NCI-H82 (cell line): ENCODE results near the gene CPT1A.
"Not testable (repeated sequence)": the region's sequence is repeated elsewhere in the genome, so short reads cannot be mapped to it uniquely, and the experiment has no call there.

Experiments
- DNase-seq: peaks from one replicate; lab custom pipeline; 2025; lab: John Stamatoyannopoulos, UW

CPT1A gene

DNA sequence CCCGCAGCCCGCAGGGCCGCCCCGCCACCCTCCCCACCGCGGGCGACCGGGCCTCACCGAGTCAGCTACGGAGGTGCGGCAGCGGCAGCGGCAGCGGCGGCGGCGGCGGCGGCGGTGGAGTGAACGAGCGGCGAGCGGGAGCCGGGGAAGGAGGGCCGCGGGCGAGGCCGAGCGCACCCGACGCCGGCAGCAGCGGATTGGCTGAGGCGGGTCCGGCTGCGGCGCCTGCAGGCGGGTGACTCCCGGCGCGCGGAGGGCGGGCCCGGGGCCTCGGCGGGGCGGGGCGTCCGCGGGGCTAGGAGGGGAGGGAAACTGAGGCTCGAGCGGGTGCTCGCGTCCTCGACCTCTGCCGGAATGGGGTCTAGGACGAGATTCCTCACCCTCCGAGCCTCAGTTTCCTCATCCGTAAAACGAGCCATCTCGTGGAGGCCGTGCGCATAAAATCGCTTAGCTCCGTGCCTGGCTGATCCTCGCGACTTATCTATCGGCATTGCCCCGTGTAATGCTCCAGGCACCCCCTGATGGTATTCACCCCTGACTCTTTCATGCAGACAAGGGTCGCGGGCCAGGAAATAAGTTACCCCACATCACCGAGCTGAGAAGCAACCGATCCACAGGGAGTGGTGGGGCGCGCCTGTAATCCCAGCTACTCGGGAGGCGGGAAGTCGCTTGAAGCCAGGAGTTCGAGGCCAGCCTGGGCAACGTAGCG is at the start of gene CPT1A:
Gene CPT1A, minus strand, starts transcription at position 199 of the 709 bp plus-strand sequence. CDS start 26,442 bp downstream, outside the sequence.
- peak; percentile 67 for DNase-seq

DNA sequence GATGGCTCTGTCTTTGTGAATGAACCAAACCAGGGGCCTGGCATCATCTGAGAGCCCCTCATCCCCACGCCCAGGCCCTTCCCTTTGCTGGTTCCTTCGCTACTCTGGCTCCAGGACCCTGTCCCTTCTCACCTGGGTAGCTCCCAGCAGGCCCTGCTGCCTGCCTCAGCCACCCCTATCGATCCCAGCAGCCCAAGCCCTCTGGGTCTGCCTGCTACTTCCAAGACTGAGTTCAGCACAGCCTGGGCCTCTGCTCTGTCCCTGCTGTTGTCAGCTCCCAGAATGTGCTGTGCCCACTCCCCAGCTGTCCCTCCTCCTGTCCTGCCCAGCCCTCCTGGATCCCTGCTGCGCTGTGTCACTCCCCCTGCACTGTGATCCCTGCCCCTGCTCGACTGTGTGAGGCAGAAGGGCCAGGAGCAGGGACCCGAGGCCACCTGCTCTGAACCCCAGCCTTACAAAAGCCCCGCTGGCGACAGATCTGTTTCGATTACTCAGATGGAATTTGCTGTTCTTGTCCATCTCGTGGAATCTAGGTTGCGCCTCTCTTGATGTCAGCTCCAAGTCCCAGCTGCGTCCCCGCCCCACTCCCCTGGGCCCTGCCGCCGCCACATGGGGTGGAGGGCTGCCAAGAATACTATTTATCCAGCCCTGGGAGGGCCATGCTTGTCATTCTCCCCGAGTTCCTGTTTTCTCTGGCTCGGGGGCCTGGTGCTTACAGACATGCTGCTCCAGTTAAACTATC is 48.9 kb upstream of the CPT1A start:
- no peak for DNase-seq

DNA sequence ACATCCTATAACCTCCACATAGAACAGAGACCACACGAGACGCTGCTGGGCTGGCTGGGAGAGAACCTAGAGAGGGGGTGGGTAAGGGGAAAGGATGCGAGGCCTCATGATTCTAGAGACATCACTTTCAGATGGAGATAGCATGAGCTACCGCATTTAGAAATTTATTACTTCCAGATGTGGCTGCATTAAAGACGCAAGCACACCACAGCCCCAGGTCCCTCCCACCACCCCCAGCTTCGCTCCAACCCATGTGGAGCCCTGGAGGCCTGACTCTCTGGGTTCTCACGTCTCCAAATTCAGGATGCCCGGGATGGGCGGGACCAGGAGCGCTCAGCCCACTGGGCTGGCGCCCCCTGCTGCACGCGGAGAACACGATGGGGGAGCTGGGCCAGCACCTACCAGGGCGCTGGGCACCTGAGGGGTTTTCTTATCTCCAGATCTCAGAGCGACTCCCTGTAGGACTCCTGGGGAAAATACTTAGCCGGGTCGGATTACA is 48.3 kb upstream of the CPT1A start:
- DNase-seq, result peak; percentile 10

DNA sequence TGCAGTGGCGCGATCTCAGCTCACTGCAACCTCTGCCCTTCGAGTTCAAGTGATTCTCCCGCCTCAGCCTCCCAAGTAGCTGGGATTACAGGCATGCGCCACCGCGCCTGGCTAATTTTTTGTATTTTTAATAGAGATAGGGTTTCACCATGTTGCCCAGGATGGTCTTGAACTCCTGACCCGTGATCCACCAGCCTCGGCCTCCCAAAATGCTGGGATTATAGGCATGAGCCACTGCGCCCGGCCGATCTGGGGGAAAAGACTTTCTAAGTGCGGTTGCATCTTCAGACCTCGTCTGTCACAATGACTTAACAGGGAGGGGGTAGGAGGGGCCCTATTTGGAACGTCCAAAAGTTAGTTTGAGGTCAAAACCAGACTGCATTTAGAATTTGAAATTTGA is 43.1 kb upstream of the CPT1A start:
- DNase-seq, result not testable (repeated sequence)

DNA sequence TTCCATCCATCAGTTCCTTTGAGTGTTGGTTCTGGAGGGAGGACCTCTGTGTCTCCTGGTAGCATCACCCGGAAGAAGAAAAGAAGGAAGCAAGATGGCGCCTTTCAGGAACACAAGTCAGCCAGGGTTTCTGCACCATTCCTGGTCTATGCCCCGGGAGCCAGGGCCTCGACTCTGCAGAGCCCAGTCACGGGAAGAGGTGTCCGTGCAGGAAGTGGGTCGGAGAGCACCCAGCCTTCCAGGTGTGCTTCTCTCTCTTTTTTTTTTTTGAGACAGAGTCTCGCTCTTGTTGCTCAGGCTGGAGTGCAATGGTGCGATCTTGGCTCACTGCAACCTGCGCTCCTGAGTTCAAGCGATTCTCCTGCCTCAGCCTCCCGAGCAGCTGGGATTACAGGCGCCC is 40.7 kb upstream of the CPT1A start:
- no peak for DNase-seq

DNA sequence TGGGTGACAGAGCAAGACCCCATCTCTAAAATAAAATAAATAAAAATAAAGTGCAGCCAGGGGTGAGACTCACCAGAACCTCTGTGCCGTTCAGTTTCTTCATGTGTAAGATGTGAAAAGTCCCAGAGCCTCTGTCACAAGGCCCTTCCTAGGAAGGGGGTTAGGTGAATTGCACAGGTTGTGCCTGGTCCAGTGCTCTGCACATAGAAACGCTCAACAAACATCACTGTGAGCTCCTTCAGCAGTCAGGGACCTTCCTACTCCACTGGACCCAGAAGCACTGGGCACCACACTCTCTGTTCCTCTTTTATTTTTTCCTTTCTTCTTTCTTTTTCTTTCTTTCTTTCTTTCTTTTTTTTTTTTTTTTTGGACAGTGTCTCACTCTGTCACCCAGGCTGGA is 39.6 kb upstream of the CPT1A start:
- DNase-seq, result no peak

DNA sequence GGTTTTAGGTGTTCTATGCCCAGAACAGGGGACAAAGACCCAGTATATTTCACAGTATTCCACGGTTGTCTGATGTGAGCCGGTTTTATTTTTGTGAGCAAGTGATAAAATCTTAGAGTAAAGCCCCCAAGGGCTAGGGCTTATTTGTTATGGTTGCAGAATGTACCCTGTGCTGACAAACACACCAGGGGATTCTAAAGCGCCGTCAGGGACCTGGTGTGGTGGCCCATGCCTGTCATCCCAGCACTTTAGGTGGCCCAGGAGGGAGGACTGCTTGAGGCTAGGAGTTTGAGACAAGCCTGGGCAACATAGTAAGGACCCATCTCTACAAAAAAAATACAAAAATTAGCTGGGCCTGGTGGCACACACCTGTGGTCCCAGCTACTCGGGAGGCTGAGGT is 39.1 kb upstream of the CPT1A start:
- DNase-seq, result no peak

DNA sequence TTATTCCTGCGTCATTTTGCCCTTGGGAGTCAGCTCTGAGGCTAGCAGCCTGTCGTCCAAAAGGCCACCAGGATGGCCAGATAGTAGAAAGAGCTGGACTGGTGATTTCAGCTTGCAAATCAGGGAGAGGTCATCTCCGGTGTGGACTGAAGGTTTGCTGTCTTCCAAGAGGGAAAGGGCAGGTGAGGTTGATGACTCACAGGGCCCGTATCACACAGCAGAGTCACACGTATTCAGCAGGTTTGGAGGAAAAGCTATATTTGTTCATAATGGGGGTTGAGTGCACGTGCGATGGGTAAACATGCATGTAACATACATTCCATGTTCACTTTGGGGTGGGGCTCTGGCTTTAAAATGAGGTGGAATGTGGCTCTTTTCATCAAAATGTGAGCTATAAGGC is 36.3 kb upstream of the CPT1A start:
- no peak for DNase-seq

DNA sequence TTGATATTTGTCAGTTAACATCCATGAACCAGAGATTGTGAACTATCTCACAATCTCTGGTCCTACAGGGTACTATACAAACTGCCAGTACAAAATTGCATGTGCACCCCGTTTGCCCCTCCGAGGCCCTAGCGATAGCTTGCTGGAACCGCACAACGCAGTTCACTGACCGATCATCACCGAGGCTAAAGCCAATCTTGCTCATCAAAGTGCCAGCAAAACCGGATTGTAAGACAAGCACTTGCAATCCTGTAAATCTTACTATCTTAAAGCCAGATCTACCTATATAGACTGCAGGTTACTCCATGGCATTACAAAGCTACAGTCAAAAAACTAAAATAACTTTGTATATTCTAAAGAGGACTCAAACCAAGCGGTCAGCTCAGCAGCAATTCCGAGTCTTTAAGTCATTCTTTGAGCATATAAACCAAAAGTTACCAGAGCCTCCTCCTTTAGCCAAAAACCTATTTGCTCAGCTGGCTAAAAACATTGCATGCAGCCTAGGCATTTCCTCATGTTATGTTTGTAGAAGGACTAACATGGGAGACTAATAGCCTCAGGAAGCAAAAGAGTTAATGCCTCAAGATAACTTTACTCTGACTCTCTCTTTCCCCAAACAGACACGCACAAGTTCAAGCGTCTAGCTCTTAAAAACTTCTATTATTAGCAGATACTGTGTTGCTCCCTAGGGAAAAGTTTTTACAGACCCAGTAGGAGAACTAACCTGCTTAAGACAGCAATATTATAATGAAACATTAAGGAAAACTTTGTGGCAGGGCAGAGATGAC is 30.7 kb upstream of the CPT1A start:
- no peak for DNase-seq

DNA sequence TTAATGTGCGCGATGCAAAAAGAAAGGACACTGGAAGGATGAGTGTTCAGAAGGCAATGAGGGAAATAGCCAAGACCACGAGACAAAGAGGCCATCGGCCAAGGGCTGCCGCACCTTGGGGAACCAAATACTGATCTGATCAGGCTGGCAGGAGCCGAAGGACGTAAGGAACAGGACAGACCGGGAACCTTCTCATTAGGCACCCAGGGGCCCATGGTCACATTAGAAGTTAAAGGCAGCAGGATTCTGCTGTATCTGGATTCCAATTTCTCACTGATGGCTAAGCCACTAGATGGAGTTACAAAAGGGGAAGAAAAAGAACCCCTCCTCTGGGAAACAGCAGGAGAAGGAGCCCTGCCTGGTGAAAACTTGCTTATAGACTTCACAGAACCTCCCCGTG is 28.8 kb upstream of the CPT1A start:
- DNase-seq, result no peak

DNA sequence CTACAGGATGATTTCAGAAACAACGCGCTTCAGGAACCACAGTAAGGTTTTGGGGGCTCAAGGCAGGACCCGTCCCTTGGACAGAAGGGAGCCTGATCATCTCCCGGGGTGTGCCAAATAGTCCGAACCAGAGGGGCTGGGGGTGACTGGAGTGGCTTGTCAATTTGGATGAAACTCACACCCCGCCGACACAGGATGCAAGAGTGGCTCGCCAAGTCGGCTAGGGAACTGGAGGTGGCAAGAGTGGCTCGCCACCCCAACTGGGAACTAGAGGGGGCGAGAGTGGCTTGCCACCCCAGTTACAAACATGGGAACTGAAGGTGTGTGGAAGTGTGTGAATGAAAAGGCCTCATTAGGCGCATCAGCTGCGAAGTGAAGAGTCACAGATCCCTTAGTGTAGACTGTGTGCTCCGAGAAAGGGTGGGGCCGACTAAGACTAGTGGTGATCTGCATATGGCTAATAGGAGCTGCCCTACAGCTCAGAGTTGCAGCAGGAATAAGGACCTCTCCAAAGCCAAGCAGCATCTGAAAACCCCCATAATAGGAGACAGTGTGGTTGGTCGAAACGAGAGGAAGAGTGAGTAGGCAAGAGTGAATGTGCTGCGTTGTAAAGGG is 26.6 kb upstream of the CPT1A start:
- DNase-seq, result no peak

DNA sequence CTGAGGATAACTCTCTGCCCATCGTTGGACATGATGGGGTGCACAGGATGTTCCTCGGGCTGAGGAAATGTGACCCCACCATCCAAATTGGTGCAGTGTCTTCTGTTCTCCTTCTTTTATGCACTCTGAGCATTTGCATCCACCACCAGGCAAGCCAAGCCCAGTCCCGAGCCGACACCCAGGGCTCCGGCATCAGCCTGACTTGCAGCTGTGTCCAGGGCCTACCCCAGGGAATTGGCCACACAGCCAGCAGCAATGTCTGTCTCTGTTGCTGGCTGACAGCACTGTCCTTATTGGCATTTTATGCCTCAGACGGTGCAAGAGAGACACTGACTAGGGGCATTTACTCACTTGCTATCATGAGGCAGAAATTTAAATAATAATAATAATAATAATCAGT is 25.4 kb upstream of the CPT1A start:
- no peak for DNase-seq

DNA sequence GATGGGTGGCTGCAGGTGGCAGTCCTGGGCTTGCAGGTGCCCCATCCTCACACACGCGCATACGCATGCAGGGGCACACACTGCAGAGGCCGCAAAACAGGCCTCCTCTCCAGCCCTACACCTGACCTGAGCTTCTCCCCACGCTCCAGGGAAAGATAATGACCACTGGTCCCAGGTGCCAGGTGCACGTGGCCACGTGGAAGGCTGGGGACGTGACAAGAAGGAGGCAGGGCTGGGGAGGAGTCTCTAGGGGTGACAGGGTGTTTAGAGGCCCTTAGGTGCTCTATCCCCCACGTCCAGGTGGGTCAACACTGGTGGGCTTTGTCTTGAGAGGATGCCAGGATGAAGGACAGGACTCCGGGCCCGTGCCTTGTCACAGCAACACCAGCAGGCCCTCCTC is 23.5 kb upstream of the CPT1A start:
- no peak for DNase-seq

DNA sequence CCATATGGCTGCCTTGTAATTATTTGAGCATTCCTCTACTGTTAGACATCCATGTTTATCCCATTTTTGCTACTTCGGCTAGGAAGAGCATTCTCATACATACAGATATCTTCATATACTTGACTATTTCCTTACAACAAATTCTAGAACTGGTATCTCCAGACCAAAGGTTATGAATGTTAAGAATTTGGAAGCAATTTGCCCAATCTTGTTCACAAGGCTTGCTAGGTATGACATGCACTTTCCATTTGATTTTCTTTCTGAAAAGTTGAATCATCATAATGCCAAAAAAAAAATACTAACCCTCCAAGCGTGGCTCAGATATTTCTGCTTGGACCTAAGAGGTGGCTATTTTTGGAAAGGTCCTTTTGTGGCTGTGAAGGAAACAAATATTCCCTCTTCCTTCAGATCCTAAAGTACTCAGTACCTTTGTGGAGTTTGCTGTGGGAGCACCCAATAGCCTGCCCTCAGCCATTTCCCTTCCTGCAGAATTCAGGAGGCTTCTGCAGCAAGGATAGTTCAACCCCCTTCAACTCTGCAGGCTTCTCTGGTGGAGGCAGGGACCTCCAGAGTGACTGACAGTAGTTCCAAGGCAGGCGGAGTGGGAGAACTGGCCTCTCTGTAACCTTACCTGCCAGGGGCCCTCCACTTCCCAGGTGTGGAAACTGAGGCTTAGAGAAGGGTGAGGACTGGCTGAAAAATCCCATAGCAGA is 22.0 kb upstream of the CPT1A start:
- DNase-seq, result no peak

DNA sequence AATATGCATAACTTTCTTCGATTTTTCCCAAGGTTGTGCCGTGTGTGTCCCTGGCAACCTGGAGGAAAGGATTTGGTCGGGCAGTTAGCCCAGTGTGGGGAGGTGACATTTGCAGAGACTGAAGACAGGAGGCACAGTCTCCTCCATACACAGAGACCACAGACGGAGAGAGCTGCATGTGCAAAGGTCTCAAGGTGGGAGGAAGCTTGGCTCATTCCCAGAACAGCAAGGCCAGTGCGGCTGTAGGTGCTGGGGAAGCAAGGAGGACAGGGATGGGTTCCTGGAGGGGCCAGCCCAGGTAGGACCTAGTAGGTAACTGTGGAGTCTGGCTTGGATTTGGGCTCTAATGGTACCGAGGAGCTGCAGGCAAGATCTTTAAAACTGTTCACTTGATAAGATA is 20.7 kb upstream of the CPT1A start:
- DNase-seq, result no peak

DNA sequence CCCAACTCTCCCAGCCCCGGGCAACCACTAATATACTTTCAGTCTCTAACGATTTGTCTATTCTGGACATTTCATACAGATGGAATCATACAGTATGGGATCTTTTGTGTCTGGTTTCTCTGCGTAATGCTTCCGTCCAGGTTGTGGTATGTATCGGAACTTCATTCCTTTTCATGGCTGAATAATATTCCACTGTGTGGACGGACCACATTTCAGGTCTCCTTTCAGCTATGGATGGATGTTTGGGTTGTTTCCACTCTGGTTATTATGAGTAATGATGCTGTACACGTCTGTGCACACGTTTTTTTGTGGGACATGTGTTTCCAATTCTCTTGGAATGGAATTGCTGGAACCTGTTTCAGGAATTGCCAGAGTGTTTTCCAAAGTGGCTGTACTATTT is 17.4 kb upstream of the CPT1A start:
- no peak for DNase-seq

DNA sequence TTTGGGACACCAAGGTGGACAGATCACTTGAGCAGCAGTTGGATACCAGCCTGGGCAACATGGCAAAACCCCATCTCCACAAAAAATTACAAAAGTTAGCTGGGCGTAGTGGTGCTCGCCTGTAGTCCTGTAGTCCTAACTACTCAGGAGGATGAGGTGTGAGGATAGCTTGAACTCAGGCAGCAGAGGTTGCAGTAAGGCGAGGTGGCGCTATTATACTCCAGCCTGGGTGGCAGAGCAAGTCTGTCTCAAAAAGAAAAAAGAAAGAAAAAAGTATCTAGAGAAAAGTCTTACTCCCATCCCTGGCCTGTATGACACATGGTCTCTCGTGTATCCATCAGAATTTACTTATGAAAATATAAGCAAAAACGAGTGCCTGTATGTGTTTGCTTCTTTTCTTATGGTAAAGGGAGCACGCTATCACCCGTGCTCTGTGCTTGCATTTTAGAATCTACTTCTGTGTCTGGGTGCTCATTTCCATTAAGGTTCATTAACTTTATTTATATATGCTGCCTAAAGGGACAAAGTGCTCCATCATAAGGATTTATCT is 15.4 kb upstream of the CPT1A start:
- no peak for DNase-seq

DNA sequence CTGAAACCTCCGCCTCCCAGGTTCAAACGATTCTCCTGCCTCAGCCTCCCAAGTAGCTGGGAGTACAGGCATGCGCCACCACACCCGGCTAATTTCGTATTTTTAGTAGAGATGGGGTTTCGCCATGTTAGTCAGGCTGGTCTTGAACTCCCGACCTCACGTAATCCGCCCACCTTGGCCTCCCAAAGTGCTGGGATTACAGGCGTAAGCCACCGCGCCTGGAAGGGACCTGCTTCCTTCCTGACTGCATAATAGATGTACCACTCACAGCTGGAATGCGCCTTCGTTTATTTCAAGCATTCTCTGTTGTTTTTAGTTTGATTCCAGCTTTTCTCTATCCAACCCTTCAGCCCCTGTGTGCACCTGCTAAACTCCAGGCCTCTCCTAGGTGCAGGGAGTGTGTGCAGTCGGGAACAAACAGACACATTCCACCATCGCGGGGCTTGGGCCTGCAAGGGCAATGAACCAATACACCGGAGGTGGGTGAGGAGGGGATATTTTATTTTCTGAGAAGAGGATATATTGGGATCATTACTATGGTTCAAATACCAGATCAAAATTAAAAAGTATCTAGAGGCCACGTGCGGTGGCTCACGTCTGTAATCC is 14.8 kb upstream of the CPT1A start:
- DNase-seq, result not testable (repeated sequence)

DNA sequence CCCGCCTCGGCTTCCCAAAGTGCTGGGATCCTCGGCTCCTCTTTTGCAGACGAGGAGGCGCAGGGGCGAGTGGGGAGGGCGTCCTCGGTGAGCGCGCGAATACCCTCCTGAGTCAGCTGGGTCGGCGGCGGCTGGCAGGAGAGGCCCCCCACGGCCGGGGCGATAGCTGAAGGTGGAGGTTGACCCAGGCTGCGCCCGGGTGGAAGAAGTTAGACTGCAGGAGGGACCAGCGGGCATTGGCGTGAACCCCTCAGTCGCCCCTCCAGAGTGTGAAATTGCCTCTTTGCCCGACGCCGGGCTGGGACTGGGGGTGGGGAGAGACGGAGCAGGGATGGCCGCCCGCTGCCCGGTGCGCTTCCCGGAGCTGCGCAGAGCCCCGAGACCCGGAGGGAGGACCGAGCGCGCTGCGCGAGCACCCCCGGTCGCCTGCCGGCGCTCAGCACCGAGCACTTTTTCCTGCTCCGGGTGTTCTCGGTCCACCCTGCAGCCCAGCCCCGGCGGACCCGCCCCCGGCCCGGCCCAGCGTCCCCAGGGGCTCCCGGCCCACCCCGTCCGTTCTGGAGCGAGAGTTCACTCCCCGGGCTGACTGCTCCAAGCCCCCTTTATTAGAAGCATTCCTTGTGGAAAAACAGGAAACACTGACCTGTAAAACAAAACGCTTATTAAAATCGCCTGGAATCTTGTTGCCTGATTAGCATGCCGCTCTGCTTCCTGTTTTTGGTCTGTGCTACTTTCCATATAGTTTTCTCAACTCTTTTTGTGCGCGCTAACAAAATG is 13.7 kb upstream of the CPT1A start:
- no peak for DNase-seq
